IMR-90 (cell line): ENCODE results near the gene SMOC1. TPM values are rescaled to one million over a fixed set of nuclear protein-coding genes. Genes with fewer than 3 reads are reported as not detected.

Experiments used
- ATAC-seq: fragments of 200-7000 bp; cut with Tn5 transposase; 2 replicates; pipeline ENCODE4 v1.9.1; 2020; ENCODE audit warnings: low read depth, mild to moderate bottlenecking, moderate library complexity
- BruUV-seq: library from RNA; stranded (reverse); fragments of 400-500 nt; replicated peaks from 2 replicates; lab custom pipeline; 2021; lab: Mats Ljungman, UMichigan
- CTCF ChIA-PET: fragments of 300-600 bp; formaldehyde crosslinking; extraction: SDS; loops from one replicate; lab custom pipeline; 2021; ENCODE audit warnings: antibody characterized with exemption; lab: Yijun Ruan, JAX
- POLR2A ChIA-PET: fragments of 300-600 bp; sonication (Branson Sonifier 250); formaldehyde crosslinking; loops from one replicate; lab custom pipeline; 2022; ENCODE audit warnings: antibody characterized with exemption; ENCODE audit not compliant: unreplicated experiment; lab: Charles Lee
- DNase-seq: peaks from one replicate; pipeline ENCODE4 v3.0.0; 2013
- H2AFZ ChIP-seq: replicated peaks from 2 replicates; pipeline ENCODE3; 2013; ENCODE audit warnings: low read length, mild to moderate bottlenecking; ENCODE audit not compliant: poor library complexity
- H2AK5ac ChIP-seq: 2 replicates; pipeline ENCODE4 v1.6.1; 2013; ENCODE audit warnings: low read depth, low read length, inconsistent platforms
- H2AK9ac ChIP-seq: replicated peaks from 2 replicates; pipeline ENCODE3; 2013; ENCODE audit warnings: mild to moderate bottlenecking, low read depth, low read length, moderate library complexity; ENCODE audit not compliant: poor library complexity
- H2BK120ac ChIP-seq: 2 replicates; pipeline ENCODE4 v1.6.1; 2013; ENCODE audit warnings: low read depth, low read length, inconsistent platforms
- H2BK15ac ChIP-seq: 3 replicates; pipeline ENCODE4 v1.6.1; 2013; ENCODE audit warnings: low read depth, low read length, inconsistent platforms
- H2BK20ac ChIP-seq: 2 replicates; pipeline ENCODE4 v1.6.1; 2013; ENCODE audit warnings: low read depth, mild to moderate bottlenecking, inconsistent platforms, low read length, moderate library complexity
- H2BK5ac ChIP-seq: 2 replicates; pipeline ENCODE4 v1.6.1; 2013; ENCODE audit warnings: mild to moderate bottlenecking, low read depth, low read length, inconsistent platforms; ENCODE audit not compliant: poor library complexity, severe bottlenecking
- H3K14ac ChIP-seq: replicated peaks from 2 replicates; pipeline ENCODE4 v1.6.1; 2013; ENCODE audit warnings: low read depth, low read length, inconsistent platforms
- H3K18ac ChIP-seq: 2 replicates; pipeline ENCODE4 v1.6.1; 2013; ENCODE audit warnings: low read depth, low read length, control low read depth
- H3K23ac ChIP-seq: 2 replicates; pipeline ENCODE4 v1.6.1; 2013; ENCODE audit warnings: low read depth, low read length, inconsistent platforms
- H3K27ac ChIP-seq: 2 replicates; pipeline ENCODE4 v1.5.1; 2013; ENCODE audit warnings: mild to moderate bottlenecking, control low read depth, low read length; ENCODE audit not compliant: insufficient read depth
- H3K27me3 ChIP-seq: 2 replicates; pipeline ENCODE4 v1.6.1; 2013; ENCODE audit warnings: low read length; ENCODE audit not compliant: control insufficient read depth, insufficient read depth
- H3K36me3 ChIP-seq: 2 replicates; pipeline ENCODE4 v1.6.1; 2013; ENCODE audit warnings: low read length, mixed read lengths; ENCODE audit not compliant: control insufficient read depth, insufficient read depth
- H3K4ac ChIP-seq: 2 replicates; pipeline ENCODE4 v1.6.1; 2013; ENCODE audit warnings: low read depth, low read length, inconsistent platforms
- H3K4me1 ChIP-seq: 2 replicates; pipeline ENCODE4 v1.6.1; 2013; ENCODE audit warnings: low read length, mixed read lengths; ENCODE audit not compliant: control insufficient read depth, insufficient read depth
- H3K4me2 ChIP-seq: 2 replicates; pipeline ENCODE4 v1.6.1; 2013; ENCODE audit warnings: low read depth, mild to moderate bottlenecking, control low read depth, low read length, moderate library complexity
- H3K4me3 ChIP-seq: 2 replicates; pipeline ENCODE4 v1.5.1; 2013; ENCODE audit warnings: low read depth, mild to moderate bottlenecking, control low read depth, low read length, moderate library complexity; ENCODE audit not compliant: insufficient read depth
- H3K56ac ChIP-seq: 2 replicates; pipeline ENCODE4 v1.6.1; 2013; ENCODE audit warnings: low read length, inconsistent platforms; ENCODE audit not compliant: insufficient read depth; ENCODE audit errors: extremely low read depth
- H3K79me1 ChIP-seq, 2 experiments: 2 replicates each; pipeline ENCODE4 v1.6.1; 2013; ENCODE audit warnings: low read length in 2 of 2, inconsistent platforms in 1 of 2, low read depth in 1 of 2
- H3K9ac ChIP-seq: 2 replicates; pipeline ENCODE4 v1.6.1; 2013; ENCODE audit warnings: low read depth, low read length, control low read depth
- H3K9me1 ChIP-seq: 2 replicates; pipeline ENCODE4 v1.6.1; 2013; ENCODE audit warnings: low read length, inconsistent platforms; ENCODE audit not compliant: insufficient read depth
- H3K9me3 ChIP-seq: 2 replicates; pipeline ENCODE4 v1.6.1; 2013; ENCODE audit warnings: low read length; ENCODE audit not compliant: control insufficient read depth, insufficient read depth
- H4K20me1 ChIP-seq: 2 replicates; pipeline ENCODE4 v1.6.1; 2013; ENCODE audit warnings: low read length, inconsistent platforms; ENCODE audit not compliant: insufficient read depth
- H4K5ac ChIP-seq: 2 replicates; pipeline ENCODE4 v1.6.1; 2013; ENCODE audit warnings: mild to moderate bottlenecking, low read depth, low read length, control low read depth
- H4K8ac ChIP-seq, 2 experiments: 2 replicates each; pipeline ENCODE4 v1.6.1; 2013; ENCODE audit warnings: low read depth in 2 of 2, low read length in 2 of 2, control low read depth in 1 of 2, inconsistent platforms in 1 of 2
- H4K91ac ChIP-seq: 2 replicates; pipeline ENCODE4 v1.6.1; 2013; ENCODE audit warnings: low read depth, low read length, inconsistent platforms; ENCODE audit not compliant: insufficient read depth
- BHLHE40 ChIP-seq: fragments of 150-350 bp; IDR thresholded peaks from 2 replicates; pipeline ENCODE4 v1.6.1; 2016; ENCODE audit warnings: mild to moderate bottlenecking, low read depth, low read length
- FOS ChIP-seq: fragments of 150-350 bp; IDR thresholded peaks from 2 replicates; pipeline ENCODE4 v1.6.1; 2016; ENCODE audit warnings: low read depth, low read length
- POLR2A ChIP-seq: IDR thresholded peaks from 2 replicates; pipeline ENCODE4 v1.6.1; 2012; ENCODE audit warnings: mild to moderate bottlenecking, low read depth, low read length
- WGBS, 2 experiments: methylation state at CpG; one replicate each; pipeline versions ENCODE4 v1.1.5 to v1.1.7; 2013; ENCODE audit warnings: missing lambda C conversion rate in 2 of 2; ENCODE audit not compliant: insufficient read length in 1 of 2; ENCODE audit errors: extremely low coverage in 2 of 2; 5-methylcytosine and 5-hydroxymethylcytosine counted together
- dilution Hi-C: fragments of 300-500 bp; cut with HindIII; formaldehyde crosslinking; loops from one replicate; pipeline ENCODE4 v1.14.3; 2018; ENCODE audit warnings: low sequenced_read_pairs; ENCODE audit not compliant: unreplicated experiment
- in situ Hi-C: fragments of 300-500 bp; cut with MboI; formaldehyde crosslinking; loops from 3 replicates; pipeline ENCODE4 v1.14.3; 2019; ENCODE audit warnings: low sequenced_read_pairs, inconsistent platforms, mixed read lengths
- intact Hi-C: fragments of 100-400 bp; cut with micrococcal nuclease; formaldehyde crosslinking; loops from 2 replicates; pipeline ENCODE4 v1.10.0; 2022
- polyA plus RNA-seq, 3 experiments: library from polyadenylated mRNA; depleted of rRNA; stranded (reverse); fragments of >200 nt; gene quantifications; 2 replicates each; pipeline ENCODE4 v1.2.3, GENCODE V29; 2012; ENCODE audit warnings: low replicate concordance in 1 of 3
- total RNA-seq: library from RNA; depleted of rRNA; stranded (reverse); fragments of >200 nt; gene quantifications from 2 replicates; pipeline ENCODE4 v1.2.3, GENCODE V29; 2012

The SMOC1 gene
- total and polyA plus RNA-seq, 2 of the 4 experiments (the other 2 are of a cell fraction), result 0.90 to 4.1 TPM

DNA sequence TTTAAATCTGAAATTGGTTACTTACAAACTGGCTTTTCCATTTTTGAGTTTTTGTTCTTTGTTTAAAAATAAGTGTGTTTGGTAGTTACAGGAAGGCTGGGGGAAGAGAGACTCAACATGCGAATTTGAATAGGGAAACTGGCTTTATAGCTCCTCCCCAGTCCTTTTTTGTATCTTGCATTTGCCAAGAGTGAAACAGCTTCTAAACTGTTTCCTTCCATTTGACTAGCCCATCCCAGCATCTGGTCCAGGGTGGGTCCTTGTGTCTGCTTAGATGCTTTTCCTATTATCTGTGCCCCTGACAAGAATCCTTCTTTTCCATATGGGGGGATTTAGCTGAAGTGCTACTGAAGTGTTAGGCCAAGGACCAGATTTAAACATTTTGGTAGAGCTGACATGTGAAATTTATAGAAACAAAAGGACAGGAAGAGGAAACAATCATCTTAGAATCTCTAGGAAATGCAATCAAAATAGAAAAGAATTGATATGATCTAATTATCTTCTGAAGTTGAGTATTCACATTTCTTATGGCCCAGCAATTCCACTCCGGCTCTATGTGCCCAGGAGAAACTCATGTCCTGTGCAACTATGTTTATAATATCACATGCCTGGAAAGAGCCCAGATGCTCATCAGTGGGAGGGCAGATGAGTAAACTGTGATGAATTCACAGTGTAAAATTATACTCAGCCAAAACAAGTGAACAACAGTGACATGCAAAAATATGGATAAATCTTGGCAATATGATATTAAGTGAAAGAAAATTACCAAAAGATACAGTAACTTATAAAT, 7.4 kb downstream of the SMOC1 start:
- TF ChIP-seq FOS (0 out of 2 replicates have a peak, but pooled peaks have one; percentile 7), POLR2A (no peak), BHLHE40 (peak; percentile 75)
- no peak overlapping the region for H4K8ac ChIP-seq
- 0 out of 2 replicates have a peak, but pooled peaks cover 7% of the 10 kb centered on the region for H3K9me1 ChIP-seq
- H4K5ac ChIP-seq, result no peak overlapping the region
- H2AFZ ChIP-seq, result no peak overlapping the region
- H2BK20ac ChIP-seq, result peak overlapping the region; percentile 79; the same call in 1 of the 2 replicates
- H3K79me1 ChIP-seq, result peaks cover 6 to 13% of the 10 kb centered on the region in 2 experiments
- no peaks in the 10 kb centered on the region; the same call in 1 of the 2 replicates for H3K9me3 ChIP-seq
- ChIA-PET CTCF (interaction anchor here (1.0 to 1.5 kb wide), 4 partner anchors 9 to 68 kb away, joined by 3 to 5 read pairs (median 3); no protein-coding TSS in a partner anchor), POLR2A (no interaction called here)
- H3K18ac ChIP-seq, result peak overlapping the region; percentile 43; the same call in 1 of the 2 replicates
- H3K14ac ChIP-seq, result 0 out of 2 replicates have a peak overlapping the region, but pooled peaks have one; percentile 37
- WGBS, 2 experiments, result no CpG with 5 or more reads among the region's 2 CpGs
- in situ Hi-C loops (no loop called here), intact Hi-C loops (loop anchor here (5.0 kb wide), 1 partner anchor 41 kb away; no protein-coding TSS in a partner anchor), dilution Hi-C loops (no loop called here)
- no peak overlapping the region for H3K4me3 ChIP-seq
- H3K9ac ChIP-seq, result no peak overlapping the region
- H3K4me1 ChIP-seq, result peaks cover 17% of the 10 kb centered on the region
- 0 out of 3 replicates have a peak overlapping the region, but pooled peaks have one; percentile 13 for H2BK15ac ChIP-seq
- peak overlapping the region; percentile 30; the same call in 1 of the 2 replicates for H3K4me2 ChIP-seq
- peak; percentile 85 for ATAC-seq
- H4K20me1 ChIP-seq, result no peaks in the 10 kb centered on the region
- 0 out of 2 replicates have a peak overlapping the region, but pooled peaks have one; percentile 17 for H4K91ac ChIP-seq
- no peak overlapping the region for H3K27ac ChIP-seq
- no peaks in the 10 kb centered on the region for H3K27me3 ChIP-seq
- H3K23ac ChIP-seq, result no peak overlapping the region
- no peaks in the 10 kb centered on the region for H3K36me3 ChIP-seq
- BruUV-seq, result no TSS peak
- H2BK5ac ChIP-seq, result peak overlapping the region; percentile 91
- peak; percentile 85 for DNase-seq
- peak overlapping the region; percentile 79 for H2BK120ac ChIP-seq
- H2AK5ac ChIP-seq, result 0 out of 2 replicates have a peak overlapping the region, but pooled peaks have one; percentile 47
- no peak overlapping the region; the same call in 1 of the 2 replicates for H3K56ac ChIP-seq
- H3K4ac ChIP-seq, result peak overlapping the region; percentile 63
- H2AK9ac ChIP-seq, result no peak overlapping the region
